Hindlimb muscle (tissue), 1 donor: Measurements from ENCODE around the gene HOXC5. TPM values are rescaled to one million over a fixed set of nuclear protein-coding genes. Genes with fewer than 3 reads are reported as not detected.

Experiments
- DNase-seq: peaks from one replicate; pipeline ENCODE4 v3.0.0-alpha.2; 2013
- polyA plus RNA-seq: library from polyadenylated mRNA; unstranded; fragments of 120-200 nt; gene quantifications from one replicate; pipeline ENCODE4 v1.2.1, GENCODE V29; 2013; ENCODE audit not compliant: insufficient read length

Gene HOXC5
- polyA plus RNA-seq, 1 donor: 1.8 TPM

GRCh38 chr12:53995378-53996239 lies 37.2 kb upstream of the HOXC5 start:
- no peak for DNase-seq

GRCh38 chr12:53996240-53997203 lies 36.3 kb upstream of the HOXC5 start:
- no peak for DNase-seq

GRCh38 chr12:53997204-53998109 lies 35.4 kb upstream of the HOXC5 start:
- no peak for DNase-seq

- DNase-seq: no peak
These were observed 34.5 kb upstream of the HOXC5 start for GRCh38 chr12:53998110-53998899.

GRCh38 chr12:53998900-53999236 lies 34.0 kb upstream of the HOXC5 start:
- DNase-seq: peak; percentile 11

- DNase-seq: peak; percentile 89
These were observed 33.2 kb upstream of the HOXC5 start for GRCh38 chr12:53999559-54000115.

GRCh38 chr12:54000116-54001114 lies 32.4 kb upstream of the HOXC5 start, which contains the start of gene HOXC9:
Gene HOXC9 (plus strand): TSS chr12:54000161. CDS start chr12:54000189, 28 bp downstream.
- DNase-seq: no peak

- no peak for DNase-seq
These were observed 31.3 kb upstream of the HOXC5 start for GRCh38 chr12:54001283-54002187.

GRCh38 chr12:54002278-54002914 lies 30.5 kb upstream of the HOXC5 start:
- DNase-seq: no peak

- DNase-seq: no peak
These were observed 29.9 kb upstream of the HOXC5 start for GRCh38 chr12:54002915-54003389.

- DNase-seq: no peak
These were observed 29.2 kb upstream of the HOXC5 start for GRCh38 chr12:54003625-54004024.

- DNase-seq: no peak
These were observed 28.6 kb upstream of the HOXC5 start for GRCh38 chr12:54004063-54004840.

- DNase-seq: no peak
These were observed 27.9 kb upstream of the HOXC5 start for GRCh38 chr12:54004841-54005530.

GRCh38 chr12:54005531-54005852 lies 27.4 kb upstream of the HOXC5 start:
- DNase-seq: no peak

- peak; percentile 92 for DNase-seq
These were observed 26.8 kb upstream of the HOXC5 start for GRCh38 chr12:54005853-54006558.
